Measurements from ENCODE around the gene PPP4R1.
"Not testable (repeated sequence)": the region's sequence is repeated elsewhere in the genome, so short reads cannot be mapped to it uniquely, and the experiment has no call there.

Gene PPP4R1

GRCh38 chr18:9647496-9648323, 33.4 kb upstream of the PPP4R1 start:
- H3K27me3 ChIP-seq (ENCODE audit: control insufficient read depth in 5 of 5, insufficient read depth in 4 of 5, low read length in 5 of 5): no peaks in the 10 kb centered on the region
- peaks cover 0 to 3% (median 0%) of the 10 kb centered on the region in 5 donors for H3K4me1 ChIP-seq (ENCODE audit: control insufficient read depth in 5 of 5, insufficient read depth in 5 of 5, low read length in 5 of 5)
- H3K9me3 ChIP-seq (ENCODE audit: control insufficient read depth in 5 of 5, low read length in 5 of 5): peaks cover 0 to 1% (median 0%) of the 10 kb centered on the region in 5 donors
- no peak overlapping the region for H3K9ac ChIP-seq (ENCODE audit: low read length in 5 of 5)
- H3K36me3 ChIP-seq (ENCODE audit: control insufficient read depth in 5 of 5, insufficient read depth in 5 of 5, low read length in 5 of 5): no peaks in the 10 kb centered on the region
- H3K27ac ChIP-seq (ENCODE audit: low read depth, low read length): no peak overlapping the region
- H3K4me3 ChIP-seq (ENCODE audit: low read depth in 1 of 5, low read length in 5 of 5): no peak overlapping the region

- H3K4me1 ChIP-seq (ENCODE audit: control insufficient read depth in 5 of 5, insufficient read depth in 5 of 5, low read length in 5 of 5): peaks cover 0 to 3% (median 0%) of the 10 kb centered on the region in 5 donors
- no peak overlapping the region for H3K4me3 ChIP-seq (ENCODE audit: low read depth in 1 of 5, low read length in 5 of 5)
- H3K36me3 ChIP-seq (ENCODE audit: control insufficient read depth in 5 of 5, insufficient read depth in 5 of 5, low read length in 5 of 5): no peaks in the 10 kb centered on the region
- no peak overlapping the region for H3K27ac ChIP-seq (ENCODE audit: low read depth, low read length)
- H3K9ac ChIP-seq (ENCODE audit: low read length in 5 of 5): no peak overlapping the region
- H3K9me3 ChIP-seq (ENCODE audit: control insufficient read depth in 5 of 5, low read length in 5 of 5): no peaks in the 10 kb centered on the region
- H3K27me3 ChIP-seq (ENCODE audit: control insufficient read depth in 5 of 5, insufficient read depth in 4 of 5, low read length in 5 of 5): no peaks in the 10 kb centered on the region
These were observed 29.2 kb upstream of the PPP4R1 start for GRCh38 chr18:9643549-9643948.

- no peak overlapping the region for H3K9ac ChIP-seq (ENCODE audit: low read length in 5 of 5)
- no peaks in the 10 kb centered on the region for H3K27me3 ChIP-seq (ENCODE audit: control insufficient read depth in 5 of 5, insufficient read depth in 4 of 5, low read length in 5 of 5)
- no peak overlapping the region for H3K27ac ChIP-seq (ENCODE audit: low read depth, low read length)
- no peaks in the 10 kb centered on the region for H3K36me3 ChIP-seq (ENCODE audit: control insufficient read depth in 5 of 5, insufficient read depth in 5 of 5, low read length in 5 of 5)
- H3K9me3 ChIP-seq (ENCODE audit: control insufficient read depth in 5 of 5, low read length in 5 of 5): no peaks in the 10 kb centered on the region
- H3K4me1 ChIP-seq (ENCODE audit: control insufficient read depth in 5 of 5, insufficient read depth in 5 of 5, low read length in 5 of 5): peaks cover 0 to 3% (median 0%) of the 10 kb centered on the region in 5 donors
- H3K4me3 ChIP-seq (ENCODE audit: low read depth in 1 of 5, low read length in 5 of 5): no peak overlapping the region
These were observed 28.6 kb upstream of the PPP4R1 start for GRCh38 chr18:9642799-9643462.

- not testable (repeated sequence) for H3K4me3 ChIP-seq (ENCODE audit: low read depth in 1 of 5, low read length in 5 of 5); H3K36me3 ChIP-seq (ENCODE audit: control insufficient read depth in 5 of 5, insufficient read depth in 5 of 5, low read length in 5 of 5); H3K27me3 ChIP-seq (ENCODE audit: control insufficient read depth in 5 of 5, insufficient read depth in 4 of 5, low read length in 5 of 5); H3K27ac ChIP-seq (ENCODE audit: low read depth, low read length); H3K9ac ChIP-seq (ENCODE audit: low read length in 5 of 5); H3K9me3 ChIP-seq (ENCODE audit: control insufficient read depth in 5 of 5, low read length in 5 of 5); H3K4me1 ChIP-seq (ENCODE audit: control insufficient read depth in 5 of 5, insufficient read depth in 5 of 5, low read length in 5 of 5)
These were observed 26.7 kb upstream of the PPP4R1 start for GRCh38 chr18:9641081-9641480.

- no peak overlapping the region for H3K9ac ChIP-seq (ENCODE audit: low read length in 5 of 5)
- H3K9me3 ChIP-seq (ENCODE audit: control insufficient read depth in 5 of 5, low read length in 5 of 5): no peaks in the 10 kb centered on the region
- peaks cover 0 to 3% (median 0%) of the 10 kb centered on the region in 5 donors for H3K4me1 ChIP-seq (ENCODE audit: control insufficient read depth in 5 of 5, insufficient read depth in 5 of 5, low read length in 5 of 5)
- H3K27me3 ChIP-seq (ENCODE audit: control insufficient read depth in 5 of 5, insufficient read depth in 4 of 5, low read length in 5 of 5): no peaks in the 10 kb centered on the region
- H3K36me3 ChIP-seq (ENCODE audit: control insufficient read depth in 5 of 5, insufficient read depth in 5 of 5, low read length in 5 of 5): no peaks in the 10 kb centered on the region
- no peak overlapping the region for H3K4me3 ChIP-seq (ENCODE audit: low read depth in 1 of 5, low read length in 5 of 5)
- H3K27ac ChIP-seq (ENCODE audit: low read depth, low read length): no peak overlapping the region
These were observed 24.5 kb upstream of the PPP4R1 start for GRCh38 chr18:9638886-9639285.

GRCh38 chr18:9637036-9637767, 22.8 kb upstream of the PPP4R1 start:
- Histone ChIP-seq H3K9me3 (ENCODE audit: control insufficient read depth in 5 of 5, low read length in 5 of 5) (no peaks in the 10 kb centered on the region), H3K4me3 (ENCODE audit: low read depth in 1 of 5, low read length in 5 of 5) (no peak overlapping the region), H3K4me1 (ENCODE audit: control insufficient read depth in 5 of 5, insufficient read depth in 5 of 5, low read length in 5 of 5) (no peaks in the 10 kb centered on the region), H3K27me3 (ENCODE audit: control insufficient read depth in 5 of 5, insufficient read depth in 4 of 5, low read length in 5 of 5) (no peaks in the 10 kb centered on the region), H3K27ac (ENCODE audit: low read depth, low read length) (no peak overlapping the region), H3K36me3 (ENCODE audit: control insufficient read depth in 5 of 5, insufficient read depth in 5 of 5, low read length in 5 of 5) (no peaks in the 10 kb centered on the region), H3K9ac (ENCODE audit: low read length in 5 of 5) (no peak overlapping the region)

- no peaks in the 10 kb centered on the region for H3K9me3 ChIP-seq (ENCODE audit: control insufficient read depth in 5 of 5, low read length in 5 of 5)
- H3K9ac ChIP-seq (ENCODE audit: low read length in 5 of 5): no peak overlapping the region
- H3K4me3 ChIP-seq (ENCODE audit: low read depth in 1 of 5, low read length in 5 of 5): no peak overlapping the region
- no peaks in the 10 kb centered on the region for H3K4me1 ChIP-seq (ENCODE audit: control insufficient read depth in 5 of 5, insufficient read depth in 5 of 5, low read length in 5 of 5)
- no peak overlapping the region for H3K27ac ChIP-seq (ENCODE audit: low read depth, low read length)
- H3K27me3 ChIP-seq (ENCODE audit: control insufficient read depth in 5 of 5, insufficient read depth in 4 of 5, low read length in 5 of 5): no peaks in the 10 kb centered on the region
- H3K36me3 ChIP-seq (ENCODE audit: control insufficient read depth in 5 of 5, insufficient read depth in 5 of 5, low read length in 5 of 5): no peaks in the 10 kb centered on the region
These were observed 20.5 kb upstream of the PPP4R1 start for GRCh38 chr18:9634856-9635255.

GRCh38 chr18:9631814-9632496, 17.6 kb upstream of the PPP4R1 start:
- no peaks in the 10 kb centered on the region for H3K27me3 ChIP-seq (ENCODE audit: control insufficient read depth in 5 of 5, insufficient read depth in 4 of 5, low read length in 5 of 5)
- H3K9me3 ChIP-seq (ENCODE audit: control insufficient read depth in 5 of 5, low read length in 5 of 5): no peaks in the 10 kb centered on the region
- H3K9ac ChIP-seq (ENCODE audit: low read length in 5 of 5): no peak overlapping the region
- H3K27ac ChIP-seq (ENCODE audit: low read depth, low read length): no peak overlapping the region
- H3K4me3 ChIP-seq (ENCODE audit: low read depth in 1 of 5, low read length in 5 of 5): no peak overlapping the region
- no peaks in the 10 kb centered on the region for H3K4me1 ChIP-seq (ENCODE audit: control insufficient read depth in 5 of 5, insufficient read depth in 5 of 5, low read length in 5 of 5)
- no peaks in the 10 kb centered on the region for H3K36me3 ChIP-seq (ENCODE audit: control insufficient read depth in 5 of 5, insufficient read depth in 5 of 5, low read length in 5 of 5)

GRCh38 chr18:9630444-9630843, 16.1 kb upstream of the PPP4R1 start:
- Histone ChIP-seq H3K27me3 (ENCODE audit: control insufficient read depth in 5 of 5, insufficient read depth in 4 of 5, low read length in 5 of 5) (no peaks in the 10 kb centered on the region), H3K9ac (ENCODE audit: low read length in 5 of 5) (no peak overlapping the region), H3K36me3 (ENCODE audit: control insufficient read depth in 5 of 5, insufficient read depth in 5 of 5, low read length in 5 of 5) (no peaks in the 10 kb centered on the region), H3K4me3 (ENCODE audit: low read depth in 1 of 5, low read length in 5 of 5) (no peak overlapping the region), H3K4me1 (ENCODE audit: control insufficient read depth in 5 of 5, insufficient read depth in 5 of 5, low read length in 5 of 5) (no peaks in the 10 kb centered on the region), H3K27ac (ENCODE audit: low read depth, low read length) (no peak overlapping the region), H3K9me3 (ENCODE audit: control insufficient read depth in 5 of 5, low read length in 5 of 5) (no peaks in the 10 kb centered on the region)
